ENCODE measurements around the gene PHLDA1.

GRCh38 chr12:76069339-76069738 lies 37.8 kb upstream of the PHLDA1 start:
- TF ChIP-seq EZH2 (IDR thresholded peaks at IDR 0.05; ENCODE audit: low read length) (no peak), CTCF (optimal IDR thresholded peaks at IDR 0.05 in 1 of 3, IDR thresholded peaks at IDR 0.05 in 1 of 3, conservative IDR thresholded peaks at IDR 0.05 in 1 of 3; ENCODE audit: extremely low read depth in 1 of 3, insufficient read depth in 2 of 3, low read length in 3 of 3) (no peak)

Data from keratinocyte (primary cell).